GM19043 (cell line): ENCODE data around the gene ENOX2.

Experiments used
- ATAC-seq: cut with Tn5 transposase; IDR thresholded peaks from one replicate; pipeline ENCODE4 v1.9.1; 2021; ENCODE audit warnings: low read depth; ENCODE audit not compliant: unreplicated experiment

Gene ENOX2

GRCh38 chrX:130647468-130647867 lies 255.5 kb downstream of the ENOX2 start:
- no peak for ATAC-seq

- no peak for ATAC-seq
Measured at GRCh38 chrX:130645955-130646583, 256.9 kb downstream of the ENOX2 start.

- no peak for ATAC-seq
Measured at GRCh38 chrX:130637591-130637990, 265.4 kb downstream of the ENOX2 start.

GRCh38 chrX:130636277-130636676 lies 266.7 kb downstream of the ENOX2 start:
- no peak for ATAC-seq

- no peak for ATAC-seq
Measured at GRCh38 chrX:130631011-130631410, 272.0 kb downstream of the ENOX2 start.

- ATAC-seq: no peak
Measured at GRCh38 chrX:130628516-130628915, 274.5 kb downstream of the ENOX2 start.

- no peak for ATAC-seq
Measured at GRCh38 chrX:130626521-130626920, 276.5 kb downstream of the ENOX2 start.

GRCh38 chrX:130625386-130625785 lies 277.6 kb downstream of the ENOX2 start:
- ATAC-seq: no peak

GRCh38 chrX:130623518-130623917 lies 279.5 kb downstream of the ENOX2 start:
- ATAC-seq: peak; percentile 74

GRCh38 chrX:130615941-130616340 lies 287.1 kb downstream of the ENOX2 start:
- no peak for ATAC-seq

- no peak for ATAC-seq
Measured at GRCh38 chrX:130607431-130607830, 295.6 kb downstream of the ENOX2 start.

- no peak for ATAC-seq
Measured at GRCh38 chrX:130606425-130606824, 296.6 kb downstream of the ENOX2 start.

- no peak for ATAC-seq
Measured at GRCh38 chrX:130604882-130605281, 298.1 kb downstream of the ENOX2 start.

- no peak for ATAC-seq
Measured at GRCh38 chrX:130594453-130594916, 308.5 kb downstream of the ENOX2 start.

GRCh38 chrX:130593911-130594310 lies 309.1 kb downstream of the ENOX2 start:
- ATAC-seq: no peak

- ATAC-seq: no peak
Measured at GRCh38 chrX:130592204-130592603, 310.8 kb downstream of the ENOX2 start.

- ATAC-seq: no peak
Measured at GRCh38 chrX:130578906-130579305, 324.1 kb downstream of the ENOX2 start.

- ATAC-seq: no peak
Measured at GRCh38 chrX:130577431-130577830, 325.6 kb downstream of the ENOX2 start.

GRCh38 chrX:130575831-130576389 lies 327.1 kb downstream of the ENOX2 start:
- ATAC-seq: peak; percentile 86
